Pancreas (tissue), 10 donors: ENCODE measurements around the gene DNTT. TPM values are rescaled to one million over a fixed set of nuclear protein-coding genes. Genes with fewer than 3 reads are reported as not detected.
A peak's percentile ranks its signal among the peaks of the same experiment; 100 is the strongest.

ENCODE experiments used
- ATAC-seq, 4 donors: fragments of 200-7000 bp; cut with Tn5 transposase; one replicate each; pipeline versions ENCODE4 v1.8.0 to v1.9.1; 2020; ENCODE audit warnings: mild to moderate bottlenecking in 4 of 4, moderate library complexity in 4 of 4
- DNase-seq, 6 donors: peaks; one replicate each; pipeline ENCODE4 v3.0.0-alpha.2; 2020
- FAIRE-seq: peaks from 2 replicates; lab custom pipeline; 2012; peaks lifted over from hg19 to GRCh38; lab: Jason Lieb, UNC
- H3K27ac ChIP-seq, 4 donors: fragments of 200-600 bp; sonication (generic); 1 replicate in 3 of 4; 2 replicates in 1 of 4; pipeline versions ENCODE4 v1.5.0 to v1.8.0; 2020
- H3K27me3 ChIP-seq, 4 donors: fragments of 200-600 bp; one replicate each; pipeline ENCODE4 v1.8.0; 2021
- H3K36me3 ChIP-seq, 3 donors: fragments of 200-600 bp; sonication (generic) in 1 of 3; one replicate each; pipeline versions ENCODE4 v1.5.0 to v1.8.0; 2020 to 2021
- H3K4me1 ChIP-seq, 3 donors: fragments of 200-600 bp; one replicate each; pipeline ENCODE4 v1.8.0; 2021
- H3K4me3 ChIP-seq, 4 donors: fragments of 200-600 bp; sonication (generic) in 2 of 4; one replicate each; pipeline versions ENCODE4 v1.5.0 to v1.8.0; 2020 to 2021
- H3K9me3 ChIP-seq, 4 donors: fragments of 200-600 bp; one replicate each; pipeline ENCODE4 v1.8.0; 2021
- CTCF ChIP-seq, 4 donors: fragments of 200-600 bp; sonication (generic) in 3 of 4; IDR thresholded peaks; one replicate each; pipeline versions ENCODE4 v1.5.0 to v1.8.0; 2021; ENCODE audit warnings: antibody characterized with exemption in 4 of 4
- WGBS, 2 donors: extraction: QIAGEN DNeasy Blood & Tissue Kit; methylation state at CpG; one replicate each; pipeline ENCODE4 v1.1.7; 2013; 5-methylcytosine and 5-hydroxymethylcytosine counted together
- intact Hi-C, 3 donors: fragments of 100-400 bp; cut with DNase I; formaldehyde crosslinking; loops; one replicate each; pipeline versions ENCODE4 v1.11.1 to v1.14.2; 2022
- polyA plus RNA-seq, 2 donors: library from polyadenylated mRNA; stranded (reverse); fragments of 200-250 nt; gene quantifications; one replicate each; pipeline ENCODE4 v1.2.3, GENCODE V29; 2013
- total RNA-seq, 6 donors: library from RNA; stranded (reverse); fragmentation: NEBNext Ultra II Directional in 4 of 6; extraction: Animal tissue kit (Norgen Biotek cat#: 25700) in 4 of 6; gene quantifications; one replicate each; pipeline versions ENCODE4 v1.2.1 to v1.2.4, GENCODE V29; 2021 to 2023
- donor health status: healthy with polysubstance abuse.
- donor health status: DM: no; HTN: no; CAD: no; lungs with moderate emphysema.
- donor health status: DM: no; HTN: no; CAD: no.
- donor health status: control.
- donor health status: control.
- donor health status: Bipolar disorder and iron deficiency.
- donor health status: DM: yes; HTN: yes; CAD: no.
- donor health status: DM: no; HTN: no; CAD: no.
- donor health status: DM: no; HTN: no; CAD: no.
- donor health status: DM: yes; HTN: yes; CAD: no.

DNTT gene
- total and polyA plus RNA-seq, 8 donors, result 0.12 TPM; not detected in 7

- Histone ChIP-seq H3K27me3 (no peaks in the 10 kb centered on the region), H3K9me3 (no peaks in the 10 kb centered on the region), H3K4me3 (no peak overlapping the region), H3K27ac (no peak overlapping the region), H3K36me3 (no peaks in the 10 kb centered on the region), H3K4me1 (no peaks in the 10 kb centered on the region)
- intact Hi-C loops, result no loop called here
- ATAC-seq (peak in 1 of 4 donors; percentile 40), DNase-seq (no peak), FAIRE-seq (no peak)
- no peak for TF ChIP-seq CTCF (IDR thresholded peaks at IDR 0.05)
Observed at GRCh38 chr10:96352027-96352426, 47.8 kb downstream of the DNTT start.

- WGBS, 2 donors, result 21 to 39% methylated on average over 4 of the region's 4 CpGs
- FAIRE-seq, result no peak
- intact Hi-C loops, result no loop called here
Observed at GRCh38 chr10:96352582-96352981, 48.3 kb downstream of the DNTT start.

GRCh38 chr10:96357038-96357620 is 52.9 kb downstream of the DNTT start:
- Histone ChIP-seq H3K4me3 (no peak overlapping the region), H3K4me1 (no peaks in the 10 kb centered on the region), H3K9me3 (no peaks in the 10 kb centered on the region), H3K27ac (no peak overlapping the region), H3K36me3 (no peaks in the 10 kb centered on the region), H3K27me3 (no peaks in the 10 kb centered on the region)
- ATAC-seq (no peak), DNase-seq (no peak), FAIRE-seq (no peak)
- intact Hi-C loops, result no loop called here
- TF ChIP-seq CTCF (IDR thresholded peaks at IDR 0.05), result no peak
- WGBS, 2 donors, result 70 to 79% methylated on average over 8 of the region's 8 CpGs

More at GRCh38 chr10:96352582-96352981, 48.3 kb downstream of the DNTT start:
- no peaks in the 10 kb centered on the region for H3K4me1 ChIP-seq
- no peak overlapping the region for H3K27ac ChIP-seq
- H3K27me3 ChIP-seq, result no peaks in the 10 kb centered on the region
- no peaks in the 10 kb centered on the region for H3K36me3 ChIP-seq
- no peaks in the 10 kb centered on the region for H3K9me3 ChIP-seq
- TF ChIP-seq CTCF (IDR thresholded peaks at IDR 0.05), result no peak
- H3K4me3 ChIP-seq, result no peak overlapping the region
- peak in 3 of 4 donors; percentile 50 to 70 (median 56) for ATAC-seq
- no peak for DNase-seq

- 70 to 79% methylated on average over 7 of the region's 7 CpGs for WGBS, 2 donors
- no peaks in the 10 kb centered on the region for H3K4me1 ChIP-seq
- H3K9me3 ChIP-seq, result no peaks in the 10 kb centered on the region
- no peaks in the 10 kb centered on the region for H3K36me3 ChIP-seq
- H3K27ac ChIP-seq, result no peak within 1 kb of the TSS
- no peaks in the 10 kb centered on the region for H3K27me3 ChIP-seq
- FAIRE-seq (no peak), ATAC-seq (no peak), DNase-seq (no peak)
- intact Hi-C loops, result no loop called here
- H3K4me3 ChIP-seq, result no peak within 1 kb of the TSS
- no peak for TF ChIP-seq CTCF (IDR thresholded peaks at IDR 0.05)
Observed at GRCh38 chr10:96358851-96359540, 54.8 kb downstream of the DNTT start, which contains the start of gene OPALIN. Gene OPALIN, minus strand, starts transcription at chr10:96359002. Its CDS starts 106 bp downstream, at chr10:96358896.

GRCh38 chr10:96359616-96360015 is 55.4 kb downstream of the DNTT start:
- Histone ChIP-seq H3K36me3 (no peaks in the 10 kb centered on the region), H3K27me3 (no peaks in the 10 kb centered on the region), H3K27ac (no peak overlapping the region), H3K4me3 (no peak overlapping the region), H3K4me1 (no peaks in the 10 kb centered on the region), H3K9me3 (no peaks in the 10 kb centered on the region)
- 85 to 91% methylated on average over 6 of the region's 6 CpGs for WGBS, 2 donors
- DNase-seq (no peak), ATAC-seq (no peak), FAIRE-seq (no peak)
- TF ChIP-seq CTCF (IDR thresholded peaks at IDR 0.05), result no peak
- intact Hi-C loops, result no loop called here
